Sigmoid colon (tissue), 7 donors: ENCODE results near the gene FGF14. TPM values are rescaled to one million over a fixed set of nuclear protein-coding genes. Genes with fewer than 3 reads are reported as not detected.

Experiments
- DNase-seq: peaks from one replicate; pipeline ENCODE4 v3.0.0-alpha.2; 2019
- H3K27ac ChIP-seq, 4 donors: fragments of 200-600 bp; sonication (generic); one replicate each; pipeline ENCODE4 v1.5.1; 2016 to 2019; ENCODE audit warnings: mild to moderate bottlenecking in 1 of 4
- H3K27me3 ChIP-seq, 3 donors: fragments of 200-600 bp; sonication (generic); one replicate each; pipeline ENCODE4 v1.5.1; 2019; ENCODE audit warnings: mild to moderate bottlenecking in 1 of 3
- H3K36me3 ChIP-seq, 4 donors: fragments of 200-600 bp; sonication (generic); one replicate each; pipeline ENCODE4 v1.5.1; 2016 to 2019
- H3K4me1 ChIP-seq, 4 donors: fragments of 200-600 bp; sonication (generic); one replicate each; pipeline ENCODE4 v1.5.1; 2017 to 2019
- H3K4me3 ChIP-seq, 4 donors: fragments of 200-600 bp; sonication (generic); one replicate each; pipeline ENCODE4 v1.5.1; 2017 to 2019; ENCODE audit warnings: mild to moderate bottlenecking in 2 of 4, moderate library complexity in 1 of 4
- H3K9me3 ChIP-seq, 4 donors: fragments of 200-600 bp in 3 of 4; sonication (generic) in 3 of 4; one replicate each; pipeline versions ENCODE4 v1.5.1 to v1.6.1; 2013 to 2019
- CTCF ChIP-seq, 4 experiments: fragments of 450-650 bp in 3 of 4; fragments of 200-600 bp in 1 of 4; IDR thresholded peaks; one replicate each; pipeline ENCODE4 v1.5.1; 2016 to 2019; ENCODE audit warnings: antibody characterized with exemption in 4 of 4, mild to moderate bottlenecking in 3 of 4, moderate library complexity in 2 of 4
- EP300 ChIP-seq, 4 donors: sonication (generic); formaldehyde crosslinking; IDR thresholded peaks; one replicate each; pipeline ENCODE4 v1.6.1; 2017; ENCODE audit warnings: antibody characterized with exemption in 4 of 4
- POLR2A ChIP-seq, 2 donors: fragments of 450-650 bp; IDR thresholded peaks; one replicate each; pipeline ENCODE4 v1.6.1; 2016; ENCODE audit warnings: antibody characterized with exemption in 2 of 2, mild to moderate bottlenecking in 2 of 2, moderate library complexity in 2 of 2
- POLR2AphosphoS5 ChIP-seq, 4 donors: sonication (generic); formaldehyde crosslinking; IDR thresholded peaks; one replicate each; pipeline ENCODE4 v1.6.1; 2017; ENCODE audit warnings: antibody characterized with exemption in 4 of 4
- WGBS, 2 donors: extraction: QIAGEN DNeasy Blood & Tissue Kit; methylation state at CpG; one replicate each; pipeline ENCODE4 v1.1.7; 2013; 5-methylcytosine and 5-hydroxymethylcytosine counted together
- intact Hi-C: fragments of 100-400 bp; cut with DNase I; formaldehyde crosslinking; loops from one replicate; pipeline ENCODE4 v1.15.1; 2023
- polyA plus RNA-seq, 3 donors: library from polyadenylated mRNA; stranded (reverse); fragments of 200-250 nt; gene quantifications; one replicate each; pipeline ENCODE4 v1.2.3, GENCODE V29; 2013
- total RNA-seq, 4 donors: library from RNA; depleted of rRNA; stranded (reverse); fragments of >200 nt; gene quantifications; one replicate each; pipeline ENCODE4 v1.1.0, GENCODE V29; 2016
- donor health status: healthy with polysubstance abuse.
- donor health status: Bipolar disorder and iron deficiency.
- donor health status: healthy.

FGF14 gene
- total and polyA plus RNA-seq, 7 donors, result under 0.01 to 1.6 (median 1.1) TPM

- TF ChIP-seq POLR2A (IDR thresholded peaks at IDR 0.05) (no peak), POLR2AphosphoS5 (IDR thresholded peaks at IDR 0.05) (no peak), EP300 (IDR thresholded peaks at IDR 0.05) (no peak)
- no peak for DNase-seq
- Histone ChIP-seq H3K4me1 (no peaks in the 10 kb centered on the region), H3K27me3 (no peaks in the 10 kb centered on the region), H3K36me3 (no peaks in the 10 kb centered on the region), H3K9me3 (no peaks in the 10 kb centered on the region), H3K27ac (no peak overlapping the region), H3K4me3 (no peak overlapping the region)
- 30 to 55% methylated on average over 3 of the region's 3 CpGs for WGBS, 2 donors
- intact Hi-C loops, result no loop called here
Observed at GRCh38 chr13:101977475-101977874, 424.4 kb downstream of the FGF14 start.

GRCh38 chr13:101972191-101972590 lies 429.7 kb downstream of the FGF14 start:
- no peak overlapping the region for H3K27ac ChIP-seq
- H3K27me3 ChIP-seq, result no peaks in the 10 kb centered on the region
- no peaks in the 10 kb centered on the region for H3K9me3 ChIP-seq
- intact Hi-C loops, result no loop called here
- no peak overlapping the region for H3K4me3 ChIP-seq
- H3K36me3 ChIP-seq, result no peaks in the 10 kb centered on the region
- TF ChIP-seq EP300 (IDR thresholded peaks at IDR 0.05) (no peak), CTCF (IDR thresholded peaks at IDR 0.05) (no peak), POLR2AphosphoS5 (IDR thresholded peaks at IDR 0.05) (no peak)
- WGBS, 2 donors, result 83 to 88% methylated on average over 4 of the region's 4 CpGs
- no peak for DNase-seq
- H3K4me1 ChIP-seq, result no peaks in the 10 kb centered on the region

GRCh38 chr13:101970341-101970740 lies 431.5 kb downstream of the FGF14 start:
- H3K36me3 ChIP-seq, result no peaks in the 10 kb centered on the region
- H3K4me1 ChIP-seq, result no peaks in the 10 kb centered on the region
- H3K27ac ChIP-seq, result no peak overlapping the region
- no peak for DNase-seq
- no peaks in the 10 kb centered on the region for H3K27me3 ChIP-seq
- H3K4me3 ChIP-seq, result no peak overlapping the region
- intact Hi-C loops, result no loop called here
- TF ChIP-seq POLR2AphosphoS5 (IDR thresholded peaks at IDR 0.05) (no peak), CTCF (IDR thresholded peaks at IDR 0.05) (no peak)
- H3K9me3 ChIP-seq, result no peaks in the 10 kb centered on the region
- 68 to 85% methylated on average over 2 of the region's 2 CpGs for WGBS, 2 donors

- Histone ChIP-seq H3K4me3 (no peak overlapping the region), H3K4me1 (no peaks in the 10 kb centered on the region), H3K9me3 (no peaks in the 10 kb centered on the region), H3K27me3 (no peaks in the 10 kb centered on the region), H3K27ac (no peak overlapping the region), H3K36me3 (no peaks in the 10 kb centered on the region)
- intact Hi-C loops, result no loop called here
- TF ChIP-seq POLR2A (IDR thresholded peaks at IDR 0.05), result no peak
- no peak for TF ChIP-seq POLR2AphosphoS5 (IDR thresholded peaks at IDR 0.05)
- no peak for TF ChIP-seq CTCF (IDR thresholded peaks at IDR 0.05)
- no peak for TF ChIP-seq EP300 (IDR thresholded peaks at IDR 0.05)
- no peak for DNase-seq
Observed at GRCh38 chr13:101967781-101968180, 434.1 kb downstream of the FGF14 start.

GRCh38 chr13:101967216-101967615 lies 434.6 kb downstream of the FGF14 start:
- no peaks in the 10 kb centered on the region for H3K4me1 ChIP-seq
- no peaks in the 10 kb centered on the region for H3K36me3 ChIP-seq
- no peak overlapping the region for H3K4me3 ChIP-seq
- intact Hi-C loops, result no loop called here
- no peaks in the 10 kb centered on the region for H3K27me3 ChIP-seq
- no peak for TF ChIP-seq EP300 (IDR thresholded peaks at IDR 0.05)
- TF ChIP-seq CTCF (IDR thresholded peaks at IDR 0.05), result no peak
- TF ChIP-seq POLR2AphosphoS5 (IDR thresholded peaks at IDR 0.05), result no peak
- no peak for TF ChIP-seq POLR2A (IDR thresholded peaks at IDR 0.05)
- no peak for DNase-seq
- H3K27ac ChIP-seq, result no peak overlapping the region
- H3K9me3 ChIP-seq, result no peaks in the 10 kb centered on the region
